ENCODE results near the gene BCL7A.

DNA sequence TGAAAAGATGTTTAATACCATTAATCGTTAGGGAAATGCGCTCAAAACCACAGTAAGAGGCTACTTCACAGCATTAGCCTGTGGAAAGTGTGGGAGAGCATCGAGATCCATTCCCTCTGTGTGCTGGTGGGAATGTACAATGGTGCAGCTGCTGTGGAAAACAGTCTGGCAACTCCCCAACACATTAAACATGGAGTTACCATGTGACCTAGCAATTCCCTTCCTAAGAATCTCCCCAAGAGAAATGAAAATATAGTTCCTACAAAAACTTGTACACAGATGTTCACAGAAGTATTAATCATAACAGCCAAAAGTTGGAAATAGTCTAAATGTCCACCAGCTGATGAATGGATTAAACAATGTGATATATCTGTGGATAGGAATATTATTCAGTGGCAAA is 80.6 kb downstream of the BCL7A start:
- TF ChIP-seq, protein P1, sequence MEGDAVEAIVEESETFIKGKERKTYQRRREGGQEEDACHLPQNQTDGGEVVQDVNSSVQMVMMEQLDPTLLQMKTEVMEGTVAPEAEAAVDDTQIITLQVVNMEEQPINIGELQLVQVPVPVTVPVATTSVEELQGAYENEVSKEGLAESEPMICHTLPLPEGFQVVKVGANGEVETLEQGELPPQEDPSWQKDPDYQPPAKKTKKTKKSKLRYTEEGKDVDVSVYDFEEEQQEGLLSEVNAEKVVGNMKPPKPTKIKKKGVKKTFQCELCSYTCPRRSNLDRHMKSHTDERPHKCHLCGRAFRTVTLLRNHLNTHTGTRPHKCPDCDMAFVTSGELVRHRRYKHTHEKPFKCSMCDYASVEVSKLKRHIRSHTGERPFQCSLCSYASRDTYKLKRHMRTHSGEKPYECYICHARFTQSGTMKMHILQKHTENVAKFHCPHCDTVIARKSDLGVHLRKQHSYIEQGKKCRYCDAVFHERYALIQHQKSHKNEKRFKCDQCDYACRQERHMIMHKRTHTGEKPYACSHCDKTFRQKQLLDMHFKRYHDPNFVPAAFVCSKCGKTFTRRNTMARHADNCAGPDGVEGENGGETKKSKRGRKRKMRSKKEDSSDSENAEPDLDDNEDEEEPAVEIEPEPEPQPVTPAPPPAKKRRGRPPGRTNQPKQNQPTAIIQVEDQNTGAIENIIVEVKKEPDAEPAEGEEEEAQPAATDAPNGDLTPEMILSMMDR (IDR thresholded peaks at IDR 0.05) = no peak
- TF ChIP-seq ZFX (IDR thresholded peaks at IDR 0.05; ENCODE audit: borderline replicate concordance) = no peak
